Measurements from ENCODE around the gene IPO5. TPM values are rescaled to one million over a fixed set of nuclear protein-coding genes. Genes with fewer than 3 reads are reported as not detected.
"Not testable (repeated sequence)": the region's sequence is repeated elsewhere in the genome, so short reads cannot be mapped to it uniquely, and the experiment has no call there.

Gene IPO5
- total RNA-seq, 2 experiments from 2014 or later = 76.3 to 85.5 TPM

- no peak for DNase-seq
- ATAC-seq (ENCODE audit: low read depth) = no peak
- Mint-ChIP-seq H3K36me3 (no peaks in the 10 kb centered on the region), H3K27me3 (peaks cover 2% of the 10 kb centered on the region), H3K4me1 (no peaks in the 10 kb centered on the region), H3K9me3 (no peaks in the 10 kb centered on the region), H3K27ac (no peak overlapping the region), H3K4me3 (no peak overlapping the region)
- POLR2A ChIA-PET = no interaction called here
Measured at GRCh38 chr13:98039261-98039660, 85.8 kb downstream of the IPO5 start.

- Mint-ChIP-seq H3K4me3 (no peak overlapping the region), H3K36me3 (no peaks in the 10 kb centered on the region), H3K27me3 (peaks cover 2% of the 10 kb centered on the region), H3K27ac (no peak overlapping the region), H3K9me3 (no peaks in the 10 kb centered on the region), H3K4me1 (no peaks in the 10 kb centered on the region)
- no peak for ATAC-seq (ENCODE audit: low read depth)
- DNase-seq = no peak
- POLR2A ChIA-PET = no interaction called here
Measured at GRCh38 chr13:98039964-98040363, 86.5 kb downstream of the IPO5 start.

- Mint-ChIP-seq H3K4me3 (no peak overlapping the region), H3K4me1 (no peaks in the 10 kb centered on the region), H3K36me3 (no peaks in the 10 kb centered on the region), H3K27ac (no peak overlapping the region), H3K27me3 (peaks cover 2% of the 10 kb centered on the region), H3K9me3 (no peaks in the 10 kb centered on the region)
- POLR2A ChIA-PET = no interaction called here
- DNase-seq (no peak), ATAC-seq (ENCODE audit: low read depth) (no peak)
Measured at GRCh38 chr13:98041081-98041820, 87.8 kb downstream of the IPO5 start.

- Mint-ChIP-seq H3K36me3 (no peaks in the 10 kb centered on the region), H3K4me1 (no peaks in the 10 kb centered on the region), H3K9me3 (no peaks in the 10 kb centered on the region), H3K4me3 (no peak overlapping the region), H3K27ac (no peak overlapping the region), H3K27me3 (peaks cover 2% of the 10 kb centered on the region)
- ATAC-seq (ENCODE audit: low read depth) = no peak
- DNase-seq = no peak
- POLR2A ChIA-PET = no interaction called here
Measured at GRCh38 chr13:98044301-98044700, 90.8 kb downstream of the IPO5 start.

- ATAC-seq (ENCODE audit: low read depth); POLR2A ChIA-PET; H3K36me3 Mint-ChIP-seq; H3K4me1 Mint-ChIP-seq; DNase-seq; H3K27ac Mint-ChIP-seq; H3K4me3 Mint-ChIP-seq; H3K9me3 Mint-ChIP-seq; H3K27me3 Mint-ChIP-seq: not testable (repeated sequence)
Measured at GRCh38 chr13:98047785-98048184, 94.3 kb downstream of the IPO5 start.

GRCh38 chr13:98048265-98048664 is 94.8 kb downstream of the IPO5 start:
- ATAC-seq (ENCODE audit: low read depth) (no peak), DNase-seq (no peak)
- POLR2A ChIA-PET = no interaction called here
- no peak overlapping the region for H3K4me3 Mint-ChIP-seq
- no peaks in the 10 kb centered on the region for H3K4me1 Mint-ChIP-seq
- no peaks in the 10 kb centered on the region for H3K36me3 Mint-ChIP-seq
- H3K27ac Mint-ChIP-seq = no peak overlapping the region
- H3K9me3 Mint-ChIP-seq = no peaks in the 10 kb centered on the region
- no peaks in the 10 kb centered on the region for H3K27me3 Mint-ChIP-seq

- no peak for ATAC-seq (ENCODE audit: low read depth)
- Mint-ChIP-seq H3K36me3 (no peaks in the 10 kb centered on the region), H3K27ac (no peak overlapping the region), H3K27me3 (no peaks in the 10 kb centered on the region), H3K9me3 (no peaks in the 10 kb centered on the region), H3K4me3 (no peak overlapping the region), H3K4me1 (no peaks in the 10 kb centered on the region)
- POLR2A ChIA-PET = no interaction called here
- DNase-seq = no peak
Measured at GRCh38 chr13:98050041-98050466, 96.6 kb downstream of the IPO5 start.

GRCh38 chr13:98052412-98052811 is 98.9 kb downstream of the IPO5 start:
- Mint-ChIP-seq H3K27me3 (no peaks in the 10 kb centered on the region), H3K4me3 (no peak overlapping the region), H3K36me3 (no peaks in the 10 kb centered on the region), H3K27ac (no peak overlapping the region), H3K4me1 (no peaks in the 10 kb centered on the region), H3K9me3 (no peaks in the 10 kb centered on the region)
- POLR2A ChIA-PET = no interaction called here
- DNase-seq (no peak), ATAC-seq (ENCODE audit: low read depth) (no peak)

- Mint-ChIP-seq H3K4me1 (no peaks in the 10 kb centered on the region), H3K27ac (no peak overlapping the region), H3K27me3 (no peaks in the 10 kb centered on the region), H3K4me3 (no peak overlapping the region), H3K9me3 (no peaks in the 10 kb centered on the region), H3K36me3 (no peaks in the 10 kb centered on the region)
- ATAC-seq (ENCODE audit: low read depth) (no peak), DNase-seq (no peak)
- POLR2A ChIA-PET = no interaction called here
Measured at GRCh38 chr13:98054301-98054700, 100.8 kb downstream of the IPO5 start.

GRCh38 chr13:98055623-98056022 is 102.1 kb downstream of the IPO5 start:
- no peaks in the 10 kb centered on the region for H3K27me3 Mint-ChIP-seq
- DNase-seq (no peak), ATAC-seq (ENCODE audit: low read depth) (no peak)
- no peak overlapping the region for H3K4me3 Mint-ChIP-seq
- H3K36me3 Mint-ChIP-seq = no peaks in the 10 kb centered on the region
- H3K4me1 Mint-ChIP-seq = no peaks in the 10 kb centered on the region
- POLR2A ChIA-PET = no interaction called here
- no peak overlapping the region for H3K27ac Mint-ChIP-seq
- no peaks in the 10 kb centered on the region for H3K9me3 Mint-ChIP-seq

- no peak overlapping the region for H3K27ac Mint-ChIP-seq
- no peaks in the 10 kb centered on the region for H3K36me3 Mint-ChIP-seq
- no peaks in the 10 kb centered on the region for H3K9me3 Mint-ChIP-seq
- POLR2A ChIA-PET = no interaction called here
- ATAC-seq (ENCODE audit: low read depth) = no peak
- DNase-seq = no peak
- H3K4me1 Mint-ChIP-seq = no peaks in the 10 kb centered on the region
- H3K27me3 Mint-ChIP-seq = no peaks in the 10 kb centered on the region
- no peak overlapping the region for H3K4me3 Mint-ChIP-seq
Measured at GRCh38 chr13:98056839-98057410, 103.5 kb downstream of the IPO5 start.

- ATAC-seq (ENCODE audit: low read depth) (no peak), DNase-seq (no peak)
- Mint-ChIP-seq H3K4me1 (no peaks in the 10 kb centered on the region), H3K4me3 (no peak overlapping the region), H3K27me3 (peaks cover 4% of the 10 kb centered on the region), H3K27ac (no peak overlapping the region), H3K9me3 (no peaks in the 10 kb centered on the region), H3K36me3 (no peaks in the 10 kb centered on the region)
- POLR2A ChIA-PET = no interaction called here
Measured at GRCh38 chr13:98059276-98059675, 105.8 kb downstream of the IPO5 start.

GRCh38 chr13:98060282-98060681 is 106.8 kb downstream of the IPO5 start:
- peaks cover 4% of the 10 kb centered on the region for H3K27me3 Mint-ChIP-seq
- H3K9me3 Mint-ChIP-seq = no peaks in the 10 kb centered on the region
- DNase-seq = no peak
- H3K27ac Mint-ChIP-seq = no peak overlapping the region
- no peaks in the 10 kb centered on the region for H3K4me1 Mint-ChIP-seq
- H3K4me3 Mint-ChIP-seq = no peak overlapping the region
- no peak for ATAC-seq (ENCODE audit: low read depth)
- POLR2A ChIA-PET = no interaction called here
- no peaks in the 10 kb centered on the region for H3K36me3 Mint-ChIP-seq

GRCh38 chr13:98065468-98065867 is 112.0 kb downstream of the IPO5 start:
- no peak overlapping the region for H3K4me3 Mint-ChIP-seq
- no peak overlapping the region for H3K27ac Mint-ChIP-seq
- no peaks in the 10 kb centered on the region for H3K9me3 Mint-ChIP-seq
- H3K4me1 Mint-ChIP-seq = no peaks in the 10 kb centered on the region
- no peaks in the 10 kb centered on the region for H3K36me3 Mint-ChIP-seq
- no peak for DNase-seq
- peaks cover 4% of the 10 kb centered on the region for H3K27me3 Mint-ChIP-seq
- ATAC-seq (ENCODE audit: low read depth) = no peak
- POLR2A ChIA-PET = no interaction called here
